HUES64 (cell line): ENCODE data around the gene CEACAM5.
"Not testable (repeated sequence)": the region's sequence is repeated elsewhere in the genome, so short reads cannot be mapped to it uniquely, and the experiment has no call there.

Experiments
- H3K27ac ChIP-seq: 2 replicates; pipeline ENCODE4 v1.7.0; 2013; ENCODE audit warnings: low read depth, low read length, inconsistent platforms
- H3K27me3 ChIP-seq: 2 replicates; pipeline ENCODE4 v1.6.1; 2013; ENCODE audit warnings: mild to moderate bottlenecking, low read length; ENCODE audit not compliant: insufficient read depth
- H3K36me3 ChIP-seq: 2 replicates; pipeline ENCODE4 v1.6.1; 2013; ENCODE audit warnings: mild to moderate bottlenecking, low read length; ENCODE audit not compliant: insufficient read depth
- H3K4me1 ChIP-seq: 2 replicates; pipeline ENCODE4 v1.6.1; 2013; ENCODE audit warnings: mild to moderate bottlenecking, low read length, moderate library complexity; ENCODE audit not compliant: insufficient read depth
- H3K4me3 ChIP-seq: 2 replicates; pipeline ENCODE4 v1.5.1; 2013; ENCODE audit warnings: mild to moderate bottlenecking, low read length, moderate library complexity
- H3K9ac ChIP-seq: 2 replicates; pipeline ENCODE4 v1.6.1; 2013; ENCODE audit warnings: mild to moderate bottlenecking, low read depth, low read length
- H3K9me3 ChIP-seq: 2 replicates; pipeline ENCODE4 v1.6.1; 2013; ENCODE audit warnings: low read depth, low read length; ENCODE audit not compliant: insufficient read depth
- WGBS: fragments of 150-250, 120-280 bp; methylation state at CpG from one replicate; pipeline ENCODE4 v1.1.7; 2013; ENCODE audit warnings: missing lambda C conversion rate; 5-methylcytosine and 5-hydroxymethylcytosine counted together

CEACAM5 gene

DNA sequence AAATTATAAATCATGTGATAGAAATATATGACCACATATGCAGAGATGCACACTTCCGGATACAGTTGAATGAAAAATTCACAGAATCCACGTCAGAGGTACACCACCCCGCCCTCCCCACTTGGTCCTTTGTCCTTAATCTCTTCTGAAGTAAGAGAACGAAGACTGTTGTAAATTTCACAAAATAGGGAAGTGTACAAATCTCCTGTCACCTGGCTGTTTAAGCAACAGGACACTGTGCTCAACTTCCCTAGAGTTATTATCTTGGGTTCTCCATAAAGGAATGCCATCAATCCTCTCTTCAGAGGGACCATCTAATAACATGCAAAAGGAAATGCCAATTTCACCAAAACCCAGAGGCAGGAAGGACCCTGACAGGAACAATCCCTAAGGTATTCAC, 36.4 kb downstream of the CEACAM5 start:
- Histone ChIP-seq H3K27ac (no peak overlapping the region), H3K9ac (no peak overlapping the region), H3K4me1 (no peaks in the 10 kb centered on the region), H3K36me3 (no peaks in the 10 kb centered on the region), H3K9me3 (no peaks in the 10 kb centered on the region), H3K27me3 (peaks cover 27% of the 10 kb centered on the region), H3K4me3 (no peak overlapping the region)
- 59% methylated on average over 4 of the region's 4 CpGs for WGBS

DNA sequence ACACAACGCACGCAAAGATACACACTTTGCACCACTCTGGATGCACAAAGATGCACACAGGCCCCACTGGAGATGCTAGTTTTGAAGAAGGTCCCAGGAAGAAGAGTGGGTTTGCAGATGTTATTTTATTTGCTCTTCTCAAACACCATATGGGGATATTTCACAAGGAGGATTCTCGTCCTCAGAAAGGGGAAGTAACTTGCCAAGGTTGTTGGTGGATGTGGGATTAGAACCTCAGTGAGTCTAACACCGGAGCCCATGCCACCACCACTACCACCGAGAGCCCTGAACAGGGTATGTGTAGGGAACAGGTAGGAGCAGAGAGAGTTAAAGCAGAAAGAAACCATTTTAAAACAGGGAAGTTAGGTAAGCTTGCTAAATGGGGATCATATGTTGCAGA, 37.3 kb downstream of the CEACAM5 start:
- Histone ChIP-seq H3K4me1 (no peaks in the 10 kb centered on the region), H3K9ac (no peak overlapping the region), H3K4me3 (no peak overlapping the region), H3K9me3 (no peaks in the 10 kb centered on the region), H3K27me3 (peaks cover 27% of the 10 kb centered on the region), H3K36me3 (no peaks in the 10 kb centered on the region), H3K27ac (no peak overlapping the region)
- 87% methylated on average over 5 of the region's 5 CpGs for WGBS

DNA sequence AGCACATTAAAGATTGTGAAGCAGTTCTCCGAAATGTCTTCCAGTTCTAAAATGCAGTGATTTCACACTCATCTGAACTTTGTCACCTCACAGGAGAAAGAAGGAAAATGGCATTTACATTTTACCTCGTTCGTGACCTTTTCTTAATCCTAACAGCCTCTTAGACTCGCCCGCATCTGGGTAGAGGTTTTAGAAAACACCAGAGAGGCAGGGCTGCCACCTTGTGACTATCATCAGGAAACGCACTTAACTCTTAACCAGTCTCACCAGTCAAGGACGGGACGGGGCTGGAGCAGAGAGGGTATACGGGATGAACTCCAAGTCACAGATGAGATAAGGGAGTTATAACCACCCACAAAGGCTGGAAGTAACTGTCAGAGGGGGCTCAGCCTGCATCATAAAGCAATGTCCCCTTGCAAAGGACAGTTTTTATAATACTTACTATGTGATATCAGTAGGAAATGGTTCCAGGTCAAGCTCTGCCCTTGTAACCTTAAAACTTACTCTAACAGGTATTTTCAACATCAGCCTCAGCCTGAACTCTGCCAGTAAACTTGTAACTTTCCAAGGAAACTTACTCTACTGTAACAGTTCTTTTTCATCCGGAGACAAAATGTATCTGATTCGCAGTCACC, 38.3 kb downstream of the CEACAM5 start:
- Histone ChIP-seq H3K27ac (no peak overlapping the region), H3K4me3 (no peak overlapping the region), H3K9me3 (no peaks in the 10 kb centered on the region), H3K4me1 (no peaks in the 10 kb centered on the region), H3K9ac (no peak overlapping the region), H3K36me3 (no peaks in the 10 kb centered on the region), H3K27me3 (peaks cover 33% of the 10 kb centered on the region)
- 35% methylated on average over 8 of the region's 11 CpGs for WGBS

DNA sequence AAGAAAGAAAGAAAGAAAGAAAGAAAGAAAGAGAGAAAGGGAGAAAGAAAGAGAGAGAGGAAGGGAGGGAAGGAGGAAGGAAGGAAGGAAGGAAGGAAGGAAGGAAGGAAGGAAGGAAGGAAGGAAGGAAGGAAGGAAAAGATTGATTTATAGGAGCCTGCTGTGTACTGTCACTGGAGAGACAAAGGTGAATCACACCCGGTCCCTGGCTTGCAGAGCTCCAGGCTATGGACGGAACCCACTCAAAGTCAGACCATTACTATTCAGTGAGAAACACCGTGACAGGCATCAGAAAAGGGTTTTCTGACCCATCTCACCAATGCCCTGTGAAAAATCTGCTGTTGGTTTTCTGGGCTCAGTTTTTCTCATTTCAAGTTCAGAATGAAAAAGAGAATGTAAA, 39.6 kb downstream of the CEACAM5 start:
- WGBS: 60% methylated on average over 3 of the region's 3 CpGs
- no peaks in the 10 kb centered on the region for H3K4me1 ChIP-seq
- H3K9me3 ChIP-seq: no peaks in the 10 kb centered on the region
- H3K4me3 ChIP-seq: no peak overlapping the region
- H3K36me3 ChIP-seq: no peaks in the 10 kb centered on the region
- no peak overlapping the region for H3K9ac ChIP-seq
- H3K27ac ChIP-seq: no peak overlapping the region
- peaks cover 36% of the 10 kb centered on the region for H3K27me3 ChIP-seq

DNA sequence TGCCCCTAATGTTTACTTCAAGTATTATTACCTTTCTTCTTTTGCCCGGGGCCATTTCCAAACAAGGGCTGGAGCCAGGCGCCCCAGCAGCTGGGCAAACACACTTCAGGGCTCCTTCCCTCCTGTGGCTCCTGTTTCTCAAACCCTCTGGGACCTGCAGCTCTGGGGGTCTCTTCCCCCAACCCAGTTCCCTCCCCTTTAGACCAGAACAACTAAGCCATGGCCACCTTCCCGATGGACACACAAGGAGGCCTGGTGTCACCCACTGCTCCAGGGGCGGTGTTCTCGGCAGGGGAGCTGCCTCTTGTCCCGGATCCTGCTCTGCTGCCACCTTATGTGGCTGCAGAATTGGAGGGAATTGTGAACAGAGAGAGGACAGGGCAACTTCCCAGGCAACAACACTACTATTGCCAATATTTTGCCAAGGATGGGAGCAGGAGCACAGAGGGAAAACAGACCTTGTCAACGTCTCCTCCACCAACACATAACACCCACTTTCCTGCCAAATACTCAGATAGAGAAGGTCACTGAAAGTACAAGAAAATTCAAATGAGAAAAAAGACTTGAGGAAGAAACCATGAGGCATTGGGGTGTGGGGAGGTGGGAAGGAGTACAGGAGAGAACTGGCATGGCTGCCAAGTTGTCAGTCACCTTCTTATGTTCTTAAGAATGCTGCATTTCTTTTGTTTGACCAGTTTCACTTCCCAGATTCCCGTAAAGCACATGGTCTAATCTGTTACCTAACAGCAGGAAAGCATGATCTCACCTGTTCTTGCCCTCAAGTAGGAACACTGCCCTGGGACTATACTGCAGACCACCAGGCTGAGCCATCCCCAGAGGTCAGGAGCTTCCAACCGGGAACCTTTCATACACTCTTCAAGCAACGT, 42.1 kb downstream of the CEACAM5 start:
- H3K9me3 ChIP-seq, H3K4me1 ChIP-seq, H3K36me3 ChIP-seq, H3K27ac ChIP-seq, H3K4me3 ChIP-seq, H3K9ac ChIP-seq: not testable (repeated sequence)
- WGBS: 67% methylated on average over 4 of the region's 10 CpGs
- peaks cover 36% of the 10 kb centered on the region for H3K27me3 ChIP-seq

DNA sequence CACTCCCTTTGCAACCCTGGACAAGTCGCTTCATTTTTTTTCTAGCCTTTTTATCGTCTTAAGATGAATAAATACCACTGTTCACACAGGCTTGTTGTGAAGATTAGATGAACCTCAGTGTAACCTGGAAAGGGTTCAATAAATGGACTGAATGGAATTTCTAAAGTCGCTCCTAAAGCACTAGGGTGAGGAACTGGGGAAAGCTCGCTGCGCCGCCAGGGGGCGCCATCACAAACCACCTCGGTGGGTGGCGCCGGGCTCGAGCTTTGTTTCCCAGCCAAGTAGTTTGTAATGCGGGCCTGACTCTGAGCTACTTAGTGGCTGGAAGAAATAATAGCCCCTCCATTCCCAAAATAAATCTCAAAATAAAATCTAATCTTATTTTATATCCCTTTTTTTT, 44.7 kb downstream of the CEACAM5 start:
- WGBS: 23% methylated on average over 11 of the region's 12 CpGs
- H3K9me3 ChIP-seq: no peaks in the 10 kb centered on the region
- H3K4me1 ChIP-seq: no peaks in the 10 kb centered on the region; the same call in 1 of the 2 replicates

DNA sequence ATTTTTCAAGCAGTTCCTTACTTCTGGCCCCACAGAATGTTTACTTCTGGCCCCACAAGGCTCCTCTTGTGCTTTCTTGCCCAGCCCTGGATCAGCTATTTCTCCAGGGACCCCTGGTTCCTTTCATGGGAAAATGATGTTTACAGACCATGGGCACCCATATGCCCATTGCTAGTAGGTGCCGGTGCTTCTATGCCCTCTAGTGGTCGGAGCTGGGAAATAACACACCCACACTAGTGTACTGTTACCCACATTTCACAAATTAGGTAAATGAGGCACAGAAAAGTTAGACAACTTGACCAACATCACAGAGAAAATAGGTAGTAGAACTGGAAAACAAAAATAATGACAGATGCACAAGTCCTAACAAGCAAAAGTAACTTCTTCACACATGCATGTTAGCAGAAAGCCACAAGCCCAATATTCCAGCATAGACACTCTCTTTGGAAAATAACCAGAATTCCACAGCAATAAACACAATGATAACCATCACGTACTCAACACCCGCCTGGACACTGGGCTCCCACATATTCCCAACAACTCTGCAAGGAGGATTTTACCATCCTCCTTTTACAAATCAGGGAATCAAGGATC, 45.6 kb downstream of the CEACAM5 start:
- WGBS: 20% methylated on average over 2 of the region's 4 CpGs
- H3K4me1 ChIP-seq: no peaks in the 10 kb centered on the region; the same call in 1 of the 2 replicates

More for the DNA sequence above, 44.7 kb downstream of the CEACAM5 start:
- H3K27me3 ChIP-seq: peaks cover 17% of the 10 kb centered on the region
- no peak overlapping the region for H3K27ac ChIP-seq
- H3K4me3 ChIP-seq: no peak overlapping the region
- H3K9ac ChIP-seq: no peak overlapping the region
- no peaks in the 10 kb centered on the region for H3K36me3 ChIP-seq

DNA sequence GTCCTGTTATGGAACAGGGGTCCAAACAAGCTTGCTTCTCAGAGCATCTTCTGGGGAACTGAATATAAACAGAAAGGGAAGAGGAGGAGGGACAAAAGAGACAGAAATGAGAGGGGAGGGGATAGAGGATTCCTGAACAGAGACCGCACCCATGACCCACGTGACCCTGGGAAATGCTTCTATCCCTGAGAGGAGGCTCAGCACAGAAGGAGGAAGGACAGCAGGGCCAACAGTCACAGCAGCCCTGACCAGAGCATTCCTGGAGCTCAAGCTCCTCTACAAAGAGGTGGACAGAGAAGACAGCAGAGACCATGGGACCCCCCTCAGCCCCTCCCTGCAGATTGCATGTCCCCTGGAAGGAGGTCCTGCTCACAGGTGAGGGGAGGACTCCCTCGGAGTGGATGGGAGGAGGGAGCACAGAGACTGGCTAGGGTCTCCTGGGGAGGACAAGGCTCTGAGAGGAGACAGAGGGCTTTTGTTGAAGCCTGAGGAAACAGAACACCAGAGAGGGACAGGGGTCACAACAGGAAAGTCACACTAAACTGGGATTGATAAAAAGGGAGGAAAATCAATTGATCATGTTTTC, 47.0 kb downstream of the CEACAM5 start, which contains the start of gene CEACAM6:
CEACAM6 (plus strand) TSS at position 203 of the 586 bp plus-strand sequence; CDS start at position 312, 109 bp downstream.
- Histone ChIP-seq H3K4me1 (no peaks in the 10 kb centered on the region; the same call in 1 of the 2 replicates), H3K9ac (no peak within 1 kb of the TSS), H3K27ac (no peak within 1 kb of the TSS), H3K36me3 (no peaks in the 10 kb centered on the region), H3K9me3 (no peaks in the 10 kb centered on the region), H3K27me3 (peaks cover 18% of the 10 kb centered on the region), H3K4me3 (no peak within 1 kb of the TSS)
- WGBS: 45% methylated on average over 3 of the region's 3 CpGs

More for the DNA sequence above, 45.6 kb downstream of the CEACAM5 start:
- Histone ChIP-seq H3K36me3 (no peaks in the 10 kb centered on the region), H3K27ac (no peak overlapping the region), H3K9me3 (no peaks in the 10 kb centered on the region), H3K27me3 (peaks cover 9% of the 10 kb centered on the region), H3K4me3 (no peak overlapping the region), H3K9ac (no peak overlapping the region)

DNA sequence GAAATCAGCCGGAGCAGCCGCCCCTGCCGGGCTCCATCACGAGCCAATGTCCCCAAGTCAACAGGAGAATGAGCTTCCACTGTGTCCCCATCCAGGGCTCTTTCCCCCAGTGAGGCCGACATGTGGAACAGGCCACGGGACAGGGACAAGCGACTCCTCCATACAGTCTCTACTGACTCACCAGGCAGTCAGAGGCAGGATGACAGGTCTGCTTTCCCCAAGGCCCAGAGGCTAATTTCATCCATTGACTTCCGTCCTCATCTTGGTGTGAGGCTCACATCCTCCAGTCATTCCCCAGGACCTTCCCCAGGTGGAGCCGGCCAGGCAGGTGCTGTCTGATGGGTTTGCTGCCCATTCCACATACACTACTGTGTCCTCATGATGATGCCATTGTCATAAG, 50.4 kb downstream of the CEACAM5 start:
- Histone ChIP-seq H3K9me3 (no peaks in the 10 kb centered on the region), H3K4me3 (no peak overlapping the region), H3K4me1 (no peaks in the 10 kb centered on the region), H3K27ac (no peak overlapping the region), H3K36me3 (no peaks in the 10 kb centered on the region), H3K27me3 (peaks cover 35% of the 10 kb centered on the region), H3K9ac (no peak overlapping the region)
- 80% methylated on average over 9 of the region's 9 CpGs for WGBS

DNA sequence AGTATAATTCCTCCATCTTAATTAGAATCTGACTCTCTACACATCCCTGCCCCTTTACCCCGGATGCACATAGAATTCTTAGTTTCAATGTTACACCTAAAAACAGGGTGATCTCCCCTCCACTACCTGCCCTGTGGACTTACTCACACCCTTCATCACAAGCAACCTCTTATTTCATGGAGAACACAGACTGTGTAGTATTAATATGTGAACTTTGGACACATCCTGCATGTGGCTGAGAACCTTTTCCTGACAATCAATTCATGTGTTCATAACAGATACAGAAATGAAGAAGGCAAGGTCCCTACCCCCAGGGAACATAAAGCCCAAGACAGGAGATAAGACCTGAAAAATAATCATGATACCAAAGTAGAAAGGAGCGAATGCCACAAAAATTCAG, 58.7 kb downstream of the CEACAM5 start:
- Histone ChIP-seq H3K9ac (no peak overlapping the region), H3K27me3 (peaks cover 16% of the 10 kb centered on the region), H3K36me3 (no peaks in the 10 kb centered on the region), H3K4me3 (no peak overlapping the region), H3K4me1 (no peaks in the 10 kb centered on the region), H3K9me3 (0 out of 2 replicates have a peak, but pooled peaks cover 6% of the 10 kb centered on the region), H3K27ac (no peak overlapping the region)
- 89% methylated on average over 2 of the region's 2 CpGs for WGBS

DNA sequence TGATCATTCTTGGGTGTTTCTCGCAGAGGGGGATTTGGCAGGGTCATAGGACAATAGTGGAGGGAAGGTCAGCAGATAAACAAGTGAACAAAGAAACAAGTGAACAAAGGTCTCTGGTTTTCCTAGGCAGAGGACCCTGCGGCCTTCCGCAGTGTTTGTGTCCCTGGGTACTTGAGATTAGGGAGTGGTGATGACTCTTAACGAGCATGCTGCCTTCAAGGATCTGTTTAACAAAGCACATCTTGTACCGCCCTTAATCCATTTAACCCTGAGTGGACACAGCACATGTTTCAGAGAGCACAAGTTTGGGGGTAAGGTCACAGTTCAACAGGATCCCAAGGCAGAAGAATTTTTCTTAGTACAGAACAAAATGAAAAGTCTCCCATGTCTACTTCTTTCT, 59.7 kb downstream of the CEACAM5 start:
- H3K9me3 ChIP-seq, H3K27me3 ChIP-seq, H3K27ac ChIP-seq, H3K4me3 ChIP-seq, H3K4me1 ChIP-seq, H3K9ac ChIP-seq, H3K36me3 ChIP-seq: not testable (repeated sequence)
- 88% methylated on average over 1 of the region's 5 CpGs for WGBS
